Adipocyte (in vitro differentiated cells): ENCODE data around the gene IL4R.

Source experiments
- DNase-seq: peaks from one replicate; pipeline ENCODE4 v3.0.0-alpha.2; 2015; ENCODE audit warnings: low read depth
- H3K27me3 ChIP-seq: replicated peaks from 2 replicates; pipeline ENCODE4 v1.7.0; 2013; ENCODE audit warnings: mild to moderate bottlenecking, low read length, moderate library complexity; ENCODE audit not compliant: control insufficient read depth, insufficient read depth
- H3K36me3 ChIP-seq: 2 replicates; pipeline ENCODE4 v1.7.0; 2013; ENCODE audit warnings: low read length, mild to moderate bottlenecking, moderate library complexity; ENCODE audit not compliant: control insufficient read depth, insufficient read depth, severe bottlenecking
- H3K4me1 ChIP-seq: 2 replicates; pipeline ENCODE4 v1.7.0; 2013; ENCODE audit warnings: mild to moderate bottlenecking, low read length, moderate library complexity; ENCODE audit not compliant: control insufficient read depth, insufficient read depth
- H3K4me3 ChIP-seq: 2 replicates; pipeline ENCODE4 v1.7.0; 2013; ENCODE audit warnings: mild to moderate bottlenecking, low read length, moderate library complexity
- H3K9ac ChIP-seq: 2 replicates; pipeline ENCODE4 v1.7.0; 2013; ENCODE audit warnings: mild to moderate bottlenecking, low read length, moderate library complexity
- H3K9me3 ChIP-seq: 2 replicates; pipeline ENCODE4 v1.7.0; 2013; ENCODE audit warnings: mild to moderate bottlenecking, low read length, moderate library complexity; ENCODE audit not compliant: control insufficient read depth

Gene IL4R

GRCh38 chr16:27335349-27336053 lies 21.7 kb downstream of the IL4R start:
- Histone ChIP-seq H3K4me3 (no peak overlapping the region), H3K27me3 (no peaks in the 10 kb centered on the region), H3K9ac (no peak overlapping the region), H3K36me3 (peaks cover 26% of the 10 kb centered on the region), H3K4me1 (peaks cover 24% of the 10 kb centered on the region), H3K9me3 (no peaks in the 10 kb centered on the region)
- no peak for DNase-seq

DNA sequence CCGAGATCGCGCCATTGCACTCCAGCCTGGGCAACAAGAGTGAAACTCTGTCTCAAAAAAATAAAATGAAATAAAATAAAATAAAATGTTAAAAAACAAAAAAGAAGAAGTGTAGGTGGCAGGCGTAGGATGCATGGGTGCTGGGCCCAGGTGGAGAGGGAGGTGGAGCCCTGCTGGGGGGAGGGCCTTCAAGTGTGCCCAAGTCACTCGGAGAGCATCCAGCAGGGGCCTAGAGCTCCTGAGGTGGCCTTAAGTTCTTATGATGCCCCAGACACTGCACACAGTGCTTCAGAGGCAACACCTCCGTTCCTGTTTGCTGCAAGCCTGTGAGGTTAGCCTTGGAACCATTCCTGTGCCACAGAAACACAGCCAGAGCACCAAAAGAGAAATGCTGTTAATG lies 23.2 kb downstream of the IL4R start:
- Histone ChIP-seq H3K4me3 (no peak overlapping the region), H3K9ac (no peak overlapping the region), H3K4me1 (peaks cover 14% of the 10 kb centered on the region), H3K27me3 (no peaks in the 10 kb centered on the region), H3K9me3 (no peaks in the 10 kb centered on the region), H3K36me3 (peaks cover 38% of the 10 kb centered on the region)
- DNase-seq, result no peak

DNA sequence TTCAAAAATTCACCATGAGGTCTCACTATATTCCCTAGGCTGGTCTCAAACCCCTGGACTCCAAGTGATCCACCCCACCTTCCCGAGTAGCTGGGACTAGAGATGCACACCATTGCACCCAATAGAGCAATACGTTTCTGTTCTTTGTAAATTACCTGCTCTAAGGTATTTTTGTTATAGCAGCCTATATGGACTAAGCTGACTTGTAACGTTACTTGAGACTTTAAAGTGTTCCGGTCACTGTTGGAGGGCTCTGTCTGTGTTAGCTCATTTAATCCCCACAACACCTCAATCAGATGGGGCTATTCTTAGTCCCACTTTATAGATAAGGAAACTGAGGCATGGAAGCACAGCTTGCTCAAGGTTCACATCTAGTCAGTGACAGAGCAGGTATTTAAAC lies 25.4 kb downstream of the IL4R start:
- peaks cover 42% of the 10 kb centered on the region for H3K36me3 ChIP-seq
- no peaks in the 10 kb centered on the region for H3K27me3 ChIP-seq

GRCh38 chr16:27340654-27341053 lies 26.9 kb downstream of the IL4R start:
- Histone ChIP-seq H3K4me3 (no peak overlapping the region), H3K9me3 (no peaks in the 10 kb centered on the region), H3K27me3 (no peaks in the 10 kb centered on the region), H3K4me1 (peaks cover 8% of the 10 kb centered on the region), H3K9ac (no peak overlapping the region), H3K36me3 (peaks cover 40% of the 10 kb centered on the region)
- DNase-seq, result no peak

More for the DNA sequence above, 25.4 kb downstream of the IL4R start:
- H3K4me3 ChIP-seq, result no peak overlapping the region
- no peaks in the 10 kb centered on the region for H3K9me3 ChIP-seq
- no peak for DNase-seq
- peaks cover 14% of the 10 kb centered on the region for H3K4me1 ChIP-seq
- H3K9ac ChIP-seq, result no peak overlapping the region

DNA sequence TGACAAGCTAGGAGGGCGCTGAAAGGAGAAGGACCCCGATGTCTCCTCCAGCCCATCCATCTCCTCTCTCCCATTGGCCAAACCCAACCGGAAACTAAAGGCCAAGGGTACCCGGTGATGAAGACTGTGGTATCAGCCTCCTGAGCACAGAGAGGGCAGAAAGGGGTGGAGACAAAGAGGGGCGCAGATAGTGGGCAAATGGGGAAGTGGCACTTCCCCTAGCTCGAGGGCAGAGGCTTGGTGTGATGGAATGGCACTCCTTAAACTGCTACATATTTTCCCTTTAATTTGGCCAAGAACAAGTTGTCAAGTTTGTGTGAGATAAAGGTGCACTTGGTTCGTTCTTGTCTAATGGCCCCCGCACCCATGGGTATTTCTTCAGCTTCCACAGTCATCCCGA lies 27.8 kb downstream of the IL4R start:
- Histone ChIP-seq H3K9ac (no peak overlapping the region), H3K36me3 (peaks cover 42% of the 10 kb centered on the region), H3K4me1 (no peaks in the 10 kb centered on the region), H3K4me3 (no peak overlapping the region), H3K27me3 (no peaks in the 10 kb centered on the region), H3K9me3 (no peaks in the 10 kb centered on the region)
- DNase-seq, result no peak

DNA sequence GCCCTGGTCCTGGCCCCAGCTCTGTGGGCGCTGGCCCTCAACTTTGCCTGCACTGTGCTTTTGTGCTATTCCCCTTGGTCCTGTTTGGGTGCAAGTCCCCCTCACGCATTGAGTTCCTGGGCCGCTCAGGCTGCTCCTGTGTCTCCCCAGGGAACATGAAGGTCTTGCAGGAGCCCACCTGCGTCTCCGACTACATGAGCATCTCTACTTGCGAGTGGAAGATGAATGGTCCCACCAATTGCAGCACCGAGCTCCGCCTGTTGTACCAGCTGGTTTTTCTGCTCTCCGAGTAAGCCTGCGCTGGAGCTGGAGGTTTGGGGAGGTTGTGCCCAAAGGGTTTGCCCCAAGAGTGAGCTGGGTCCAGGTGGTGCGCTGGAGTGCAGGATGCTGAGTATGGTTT lies 28.2 kb downstream of the IL4R start:
- H3K27me3 ChIP-seq, result no peaks in the 10 kb centered on the region
- H3K4me1 ChIP-seq, result no peaks in the 10 kb centered on the region
- H3K36me3 ChIP-seq, result peaks cover 47% of the 10 kb centered on the region
- H3K9ac ChIP-seq, result no peak overlapping the region
- H3K9me3 ChIP-seq, result no peaks in the 10 kb centered on the region
- DNase-seq, result no peak
- no peak overlapping the region for H3K4me3 ChIP-seq

DNA sequence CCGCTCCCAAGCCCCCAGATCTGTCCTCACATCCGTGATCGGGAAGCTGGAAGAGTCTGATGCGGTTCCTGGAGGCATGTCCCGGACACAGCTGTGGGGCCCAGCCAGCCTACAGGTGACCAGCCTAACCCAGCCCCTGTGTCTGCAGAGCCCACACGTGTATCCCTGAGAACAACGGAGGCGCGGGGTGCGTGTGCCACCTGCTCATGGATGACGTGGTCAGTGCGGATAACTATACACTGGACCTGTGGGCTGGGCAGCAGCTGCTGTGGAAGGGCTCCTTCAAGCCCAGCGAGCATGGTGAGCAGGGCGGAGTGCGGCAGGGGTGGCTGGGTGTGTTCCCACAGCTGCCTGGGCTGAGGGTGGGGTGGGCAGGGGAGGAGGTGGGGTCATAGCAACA lies 30.9 kb downstream of the IL4R start:
- Histone ChIP-seq H3K4me1 (no peaks in the 10 kb centered on the region), H3K9ac (no peak overlapping the region), H3K27me3 (no peaks in the 10 kb centered on the region), H3K4me3 (no peak overlapping the region), H3K36me3 (peaks cover 68% of the 10 kb centered on the region), H3K9me3 (no peaks in the 10 kb centered on the region)
- DNase-seq, result no peak

- Histone ChIP-seq H3K9ac (no peak overlapping the region), H3K4me3 (no peak overlapping the region), H3K36me3 (peaks cover 66% of the 10 kb centered on the region), H3K4me1 (no peaks in the 10 kb centered on the region), H3K27me3 (no peaks in the 10 kb centered on the region), H3K9me3 (no peaks in the 10 kb centered on the region)
- DNase-seq, result no peak
Measured at GRCh38 chr16:27345201-27345600, 31.4 kb downstream of the IL4R start.

DNA sequence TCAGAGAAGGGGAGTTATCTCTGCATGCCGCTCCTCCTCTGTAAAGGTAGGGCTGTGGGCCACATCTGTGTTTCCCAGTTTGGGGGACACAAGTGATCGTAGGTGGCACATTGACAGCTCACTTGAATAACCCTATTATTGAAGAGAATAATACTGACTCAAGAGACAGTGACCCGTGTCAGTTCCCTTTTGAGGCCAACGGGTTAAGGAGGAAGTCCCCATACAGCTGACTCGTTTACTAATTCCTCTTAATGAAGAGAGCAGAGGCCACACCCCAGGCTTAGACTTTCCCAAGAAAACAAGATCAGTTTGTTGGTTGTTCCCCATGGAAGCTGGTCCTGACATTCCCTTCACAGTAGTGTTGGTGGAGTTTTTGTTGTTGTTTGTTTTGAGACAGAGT lies 33.0 kb downstream of the IL4R start:
- Histone ChIP-seq H3K36me3 (peaks cover 66% of the 10 kb centered on the region), H3K4me1 (no peaks in the 10 kb centered on the region), H3K9ac (no peak overlapping the region), H3K4me3 (no peak overlapping the region), H3K27me3 (no peaks in the 10 kb centered on the region), H3K9me3 (no peaks in the 10 kb centered on the region)
- DNase-seq, result no peak

DNA sequence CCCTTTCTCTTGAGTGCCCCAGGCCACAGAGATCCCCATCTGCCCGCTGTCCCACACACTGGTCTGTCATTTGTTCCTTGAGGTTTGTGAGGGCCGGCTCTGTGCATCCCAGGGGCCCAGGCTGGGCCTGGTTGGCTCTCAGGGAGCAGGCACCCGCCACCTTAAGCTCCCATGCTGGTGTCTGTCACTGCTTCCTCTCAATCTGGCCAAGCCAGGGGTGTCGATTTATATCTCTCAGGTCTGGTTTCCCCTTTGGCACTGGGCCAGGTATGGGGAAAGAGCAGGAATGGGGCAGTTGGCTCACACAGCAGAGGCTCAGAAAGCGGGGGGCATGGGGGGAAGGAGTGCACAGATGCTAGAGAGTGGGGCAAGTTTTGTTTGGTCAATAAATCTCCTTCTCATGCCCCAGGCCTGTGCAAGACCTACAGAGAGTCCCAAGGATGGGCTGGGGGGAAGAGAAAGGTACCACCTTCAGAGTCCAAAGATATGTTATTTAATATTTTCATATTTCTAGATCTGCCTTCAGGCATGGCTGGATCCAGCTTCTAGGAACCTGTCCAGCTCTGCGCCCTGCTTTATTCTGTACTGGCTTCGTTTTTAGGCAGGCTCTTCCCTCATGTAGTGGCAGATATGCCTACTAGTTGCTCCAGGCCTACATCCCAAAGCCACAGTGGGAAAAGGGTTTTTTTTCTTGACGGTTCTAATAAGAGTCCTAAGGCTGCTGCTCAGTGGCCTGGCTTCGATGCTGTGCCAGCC lies 34.3 kb downstream of the IL4R start:
- Histone ChIP-seq H3K4me1 (no peaks in the 10 kb centered on the region), H3K27me3 (no peaks in the 10 kb centered on the region), H3K9me3 (no peaks in the 10 kb centered on the region), H3K4me3 (no peak overlapping the region), H3K9ac (no peak overlapping the region), H3K36me3 (peaks cover 66% of the 10 kb centered on the region)
- no peak for DNase-seq

DNA sequence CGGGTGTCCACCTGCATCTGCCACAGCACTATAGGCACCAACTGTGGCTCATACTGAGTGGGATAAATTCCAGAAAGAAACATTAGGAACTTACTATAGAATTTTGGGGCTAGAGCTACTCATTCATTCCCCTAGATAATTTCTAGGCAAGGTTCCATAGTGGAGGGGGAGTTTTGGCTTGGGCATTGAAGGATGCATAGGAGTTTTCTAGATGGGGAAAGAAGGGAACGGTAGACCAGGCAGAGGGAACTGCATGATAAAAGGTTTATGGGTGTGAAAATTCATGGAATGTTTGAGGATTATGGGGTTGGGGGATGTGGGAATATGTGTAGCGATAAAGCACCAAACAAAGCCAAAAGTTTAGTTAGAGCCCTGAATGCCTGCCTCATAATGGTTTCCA lies 35.5 kb downstream of the IL4R start:
- DNase-seq, result no peak
- no peak overlapping the region for H3K9ac ChIP-seq
- H3K36me3 ChIP-seq, result peaks cover 70% of the 10 kb centered on the region
- H3K4me3 ChIP-seq, result no peak overlapping the region
- H3K4me1 ChIP-seq, result no peaks in the 10 kb centered on the region
- H3K27me3 ChIP-seq, result no peaks in the 10 kb centered on the region
- no peaks in the 10 kb centered on the region for H3K9me3 ChIP-seq
